Suprapubic skin (tissue), 4 donors: ENCODE data around the gene OR4D6.

Experiments used
- EP300 ChIP-seq: sonication (generic); formaldehyde crosslinking; IDR thresholded peaks from one replicate; pipeline ENCODE4 v1.6.1; 2017; ENCODE audit warnings: antibody characterized with exemption
- POLR2A ChIP-seq, 2 donors: fragments of 450-650 bp; IDR thresholded peaks; one replicate each; pipeline ENCODE4 v1.6.1; 2017; ENCODE audit warnings: antibody characterized with exemption in 2 of 2, mild to moderate bottlenecking in 2 of 2, moderate library complexity in 2 of 2
- POLR2AphosphoS5 ChIP-seq, 3 donors: sonication (generic); formaldehyde crosslinking; IDR thresholded peaks; one replicate each; pipeline ENCODE4 v1.6.1; 2017; ENCODE audit warnings: antibody characterized with exemption in 3 of 3
- TF ChIP-seq, protein P1 (sequence below), 2 donors: fragments of 200-600 bp in 1 of 2; fragments of 450-650 bp in 1 of 2; sonication (generic) in 1 of 2; IDR thresholded peaks; one replicate each; pipeline ENCODE4 v1.5.1; 2016 to 2019; ENCODE audit warnings: antibody characterized with exemption in 2 of 2, mild to moderate bottlenecking in 1 of 2, moderate library complexity in 1 of 2

DNA sequence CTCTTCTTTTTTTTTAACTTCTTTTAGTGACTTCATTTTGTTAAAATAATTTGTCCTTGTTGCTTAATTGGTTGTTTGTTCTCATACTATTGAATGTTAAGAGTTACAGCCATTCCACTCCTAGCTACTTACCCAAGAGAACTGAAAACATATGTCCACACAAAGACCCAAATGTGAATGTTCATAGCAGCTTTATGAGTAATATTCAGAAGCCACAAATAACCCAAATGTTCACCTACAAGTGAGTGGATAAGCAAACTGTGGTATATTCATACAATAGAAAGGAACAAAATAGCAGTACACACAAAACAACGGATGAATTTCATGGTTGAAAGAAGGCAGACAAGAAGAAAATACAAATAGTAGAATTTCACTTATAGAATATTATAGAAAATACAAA, 45.2 kb downstream of the OR4D6 start:
- TF ChIP-seq, protein P1, sequence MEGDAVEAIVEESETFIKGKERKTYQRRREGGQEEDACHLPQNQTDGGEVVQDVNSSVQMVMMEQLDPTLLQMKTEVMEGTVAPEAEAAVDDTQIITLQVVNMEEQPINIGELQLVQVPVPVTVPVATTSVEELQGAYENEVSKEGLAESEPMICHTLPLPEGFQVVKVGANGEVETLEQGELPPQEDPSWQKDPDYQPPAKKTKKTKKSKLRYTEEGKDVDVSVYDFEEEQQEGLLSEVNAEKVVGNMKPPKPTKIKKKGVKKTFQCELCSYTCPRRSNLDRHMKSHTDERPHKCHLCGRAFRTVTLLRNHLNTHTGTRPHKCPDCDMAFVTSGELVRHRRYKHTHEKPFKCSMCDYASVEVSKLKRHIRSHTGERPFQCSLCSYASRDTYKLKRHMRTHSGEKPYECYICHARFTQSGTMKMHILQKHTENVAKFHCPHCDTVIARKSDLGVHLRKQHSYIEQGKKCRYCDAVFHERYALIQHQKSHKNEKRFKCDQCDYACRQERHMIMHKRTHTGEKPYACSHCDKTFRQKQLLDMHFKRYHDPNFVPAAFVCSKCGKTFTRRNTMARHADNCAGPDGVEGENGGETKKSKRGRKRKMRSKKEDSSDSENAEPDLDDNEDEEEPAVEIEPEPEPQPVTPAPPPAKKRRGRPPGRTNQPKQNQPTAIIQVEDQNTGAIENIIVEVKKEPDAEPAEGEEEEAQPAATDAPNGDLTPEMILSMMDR (IDR thresholded peaks at IDR 0.05), result no peak
- TF ChIP-seq POLR2AphosphoS5 (IDR thresholded peaks at IDR 0.05) (no peak), POLR2A (IDR thresholded peaks at IDR 0.05) (no peak), EP300 (no peak)
